ENCODE results near the gene AK5. TPM values are rescaled to one million over a fixed set of nuclear protein-coding genes. Genes with fewer than 3 reads are reported as not detected.

Gene AK5
- total RNA-seq (10 to 100 TPM in 1 of 7 donors, 1 to 10 TPM in 4, under 1 TPM in 2; 0.33 to 16.3 (median 1.7) TPM), polyA plus RNA-seq (1 to 10 TPM in 1 of 3 donors, under 1 TPM in 2; 0.53 to 1.3 (median 0.61) TPM)
- long read RNA-seq, donor 1, transcript AK5-203 (14 exons, 3,251 nt), result major isoform, 5 of 13 reads
- long read RNA-seq, donor 1, partial matches to known transcripts, result 7 of 13 reads
- long read RNA-seq, donor 1, other reads (novel, unspliced or antisense), result 0 of 13 reads
- long read RNA-seq, donor 2, transcript AK5-203 (14 exons, 3,251 nt), result major isoform, 6 of 6 reads
- long read RNA-seq, donor 2, partial matches to known transcripts, result 0 of 6 reads
- long read RNA-seq, donor 2, other reads (novel, unspliced or antisense), result 0 of 6 reads

- H3K27ac ChIP-seq, result no peak within 1 kb of the TSS
- H3K4me3 ChIP-seq, result peak within 1 kb of the TSS; percentile 23 to 76 (median 47)
- intact Hi-C loops (cut with DNase I; ENCODE audit: low total_unique reads), result no loop called here
- peak; percentile 78 for DNase-seq
- H3K36me3 ChIP-seq, result no peaks in the 10 kb centered on the region
- H3K4me1 ChIP-seq, result peaks cover 4 to 44% (median 23%) of the 10 kb centered on the region in 6 donors
- WGBS, 5 donors, result 3 to 10% (median 4%) methylated on average over 10 to 71 of the region's 71 CpGs
- TF ChIP-seq POLR2AphosphoS5 (IDR thresholded peaks at IDR 0.05), result peak in 1 of 3 donors; percentile 6
- no peak for TF ChIP-seq CTCF (IDR thresholded peaks at IDR 0.05 in 8 of 11, conservative IDR thresholded peaks at IDR 0.05 in 3 of 11)
- TF ChIP-seq POLR2A (IDR thresholded peaks at IDR 0.05), result no peak
- no peaks in the 10 kb centered on the region for H3K9me3 ChIP-seq
- peaks cover 0 to 70% (median 33%) of the 10 kb centered on the region in 7 donors for H3K27me3 ChIP-seq (replicated peaks in 1 of 7)
Measured at GRCh38 chr1:77281491-77282186, at the start of gene AK5. TSS of gene AK5 (plus strand) at chr1:77282019. CDS start at chr1:77282314, 295 bp downstream.

GRCh38 chr1:77232829-77233228 lies 49.0 kb upstream of the AK5 start:
- TF ChIP-seq POLR2AphosphoS5 (IDR thresholded peaks at IDR 0.05) (no peak), POLR2A (IDR thresholded peaks at IDR 0.05) (no peak), CTCF (IDR thresholded peaks at IDR 0.05 in 8 of 11, conservative IDR thresholded peaks at IDR 0.05 in 3 of 11) (no peak)
- no peak for DNase-seq
- 93 to 100% (median 95%) methylated on average over 1 of the region's 1 CpG for WGBS, 5 donors
- intact Hi-C loops (cut with DNase I; ENCODE audit: low total_unique reads), result no loop called here
- no peak overlapping the region for H3K4me3 ChIP-seq
- no peaks in the 10 kb centered on the region for H3K4me1 ChIP-seq
- H3K27me3 ChIP-seq (replicated peaks in 1 of 7), result no peaks in the 10 kb centered on the region
- no peaks in the 10 kb centered on the region for H3K36me3 ChIP-seq
- H3K27ac ChIP-seq, result no peak overlapping the region
- peaks cover 2 to 21% (median 12%) of the 10 kb centered on the region in 8 donors for H3K9me3 ChIP-seq

- intact Hi-C loops (cut with DNase I; ENCODE audit: low total_unique reads), result no loop called here
- WGBS, 5 donors, result 90 to 100% (median 93%) methylated on average over 1 of the region's 1 CpG
- TF ChIP-seq POLR2A (IDR thresholded peaks at IDR 0.05), result no peak
- TF ChIP-seq POLR2AphosphoS5 (IDR thresholded peaks at IDR 0.05), result no peak
- no peak for TF ChIP-seq CTCF (IDR thresholded peaks at IDR 0.05 in 8 of 11, conservative IDR thresholded peaks at IDR 0.05 in 3 of 11)
- Histone ChIP-seq H3K27me3 (replicated peaks in 1 of 7) (no peaks in the 10 kb centered on the region), H3K36me3 (no peaks in the 10 kb centered on the region), H3K4me1 (no peaks in the 10 kb centered on the region), H3K27ac (no peak overlapping the region), H3K9me3 (peaks cover 2 to 21% (median 12%) of the 10 kb centered on the region in 8 donors), H3K4me3 (no peak overlapping the region)
- DNase-seq, result no peak
Measured at GRCh38 chr1:77234096-77234495, 47.7 kb upstream of the AK5 start.

GRCh38 chr1:77234943-77235342 lies 46.9 kb upstream of the AK5 start:
- no peaks in the 10 kb centered on the region for H3K4me1 ChIP-seq
- peaks cover 2 to 21% (median 12%) of the 10 kb centered on the region in 8 donors for H3K9me3 ChIP-seq
- H3K27ac ChIP-seq, result no peak overlapping the region
- intact Hi-C loops (cut with DNase I; ENCODE audit: low total_unique reads), result no loop called here
- DNase-seq, result no peak
- TF ChIP-seq POLR2AphosphoS5 (IDR thresholded peaks at IDR 0.05) (no peak), POLR2A (IDR thresholded peaks at IDR 0.05) (no peak), CTCF (IDR thresholded peaks at IDR 0.05 in 8 of 11, conservative IDR thresholded peaks at IDR 0.05 in 3 of 11) (no peak)
- 55 to 74% (median 68%) methylated on average over 1 of the region's 1 CpG for WGBS, 5 donors
- no peaks in the 10 kb centered on the region for H3K27me3 ChIP-seq (replicated peaks in 1 of 7)
- no peak overlapping the region for H3K4me3 ChIP-seq
- H3K36me3 ChIP-seq, result no peaks in the 10 kb centered on the region
